Esophagus (tissue), 2 donors: ENCODE measurements around the gene MUC12. TPM values are rescaled to one million over a fixed set of nuclear protein-coding genes. Genes with fewer than 3 reads are reported as not detected.

ENCODE experiments used
- H3K27ac ChIP-seq, 2 donors: one replicate each; pipeline ENCODE4 v1.5.1; 2013; ENCODE audit warnings: low read depth in 2 of 2, mild to moderate bottlenecking in 2 of 2, inconsistent platforms in 1 of 2, low read length in 1 of 2, moderate library complexity in 1 of 2
- H3K27me3 ChIP-seq, 2 donors: one replicate each; pipeline ENCODE4 v1.6.1; 2013; ENCODE audit warnings: low read length in 2 of 2, control low read depth in 1 of 2, mild to moderate bottlenecking in 1 of 2; ENCODE audit not compliant: insufficient read depth in 2 of 2, control insufficient read depth in 1 of 2
- H3K36me3 ChIP-seq, 2 donors: one replicate each; pipeline ENCODE4 v1.6.1; 2013; ENCODE audit warnings: low read length in 1 of 2; ENCODE audit not compliant: control insufficient read depth in 2 of 2, insufficient read depth in 2 of 2
- H3K4me1 ChIP-seq, 2 donors: one replicate each; pipeline ENCODE4 v1.6.1; 2013; ENCODE audit warnings: low read length in 1 of 2; ENCODE audit not compliant: control insufficient read depth in 2 of 2, insufficient read depth in 2 of 2
- H3K4me3 ChIP-seq, 2 donors: one replicate each; pipeline ENCODE4 v1.5.1; 2013; ENCODE audit warnings: low read length in 2 of 2, mild to moderate bottlenecking in 2 of 2, low read depth in 1 of 2, moderate library complexity in 1 of 2
- H3K9me3 ChIP-seq, 2 donors: one replicate each; pipeline ENCODE4 v1.6.1; 2013; ENCODE audit warnings: mild to moderate bottlenecking in 2 of 2, low read depth in 1 of 2, low read length in 1 of 2, moderate library complexity in 1 of 2; ENCODE audit not compliant: control insufficient read depth in 2 of 2, insufficient read depth in 1 of 2
- WGBS, 2 donors: extraction: QIAGEN DNeasy Blood & Tissue Kit; methylation state at CpG; one replicate each; pipeline ENCODE4 v1.1.7; 2013; 5-methylcytosine and 5-hydroxymethylcytosine counted together
- polyA plus RNA-seq, 2 donors: library from polyadenylated mRNA; stranded (reverse); fragments of 200-250 nt; gene quantifications; one replicate each; pipeline ENCODE4 v1.2.3, GENCODE V29; 2013
- donor health status: healthy with polysubstance abuse.
- donor health status: Bipolar disorder and iron deficiency.

The MUC12 gene
- polyA plus RNA-seq, 2 donors: 0.13 to 0.28 TPM

- H3K9me3 ChIP-seq: peaks cover 0 to 6% of the 10 kb centered on the region in 2 donors
- peak overlapping the region in 1 of 2 donors; percentile 5 for H3K4me3 ChIP-seq
- H3K27ac ChIP-seq: no peak overlapping the region
- H3K36me3 ChIP-seq: no peaks in the 10 kb centered on the region
- peaks cover 10 to 12% of the 10 kb centered on the region in 2 donors for H3K4me1 ChIP-seq
- 4% methylated on average over 58 of the region's 58 CpGs for WGBS, 2 donors
- H3K27me3 ChIP-seq: peaks cover 0 to 30% of the 10 kb centered on the region in 2 donors
Observed at GRCh38 chr7:100965723-100966541, 3.4 kb upstream of the MUC12 start.

- H3K27me3 ChIP-seq: peaks cover 0 to 30% of the 10 kb centered on the region in 2 donors
- peaks cover 0 to 6% of the 10 kb centered on the region in 2 donors for H3K9me3 ChIP-seq
- H3K4me1 ChIP-seq: peaks cover 10 to 12% of the 10 kb centered on the region in 2 donors
- H3K27ac ChIP-seq: no peak overlapping the region
- peak overlapping the region in 1 of 2 donors; percentile 5 for H3K4me3 ChIP-seq
- WGBS, 2 donors: 9 to 10% methylated on average over 40 of the region's 40 CpGs
- H3K36me3 ChIP-seq: no peaks in the 10 kb centered on the region
Observed at GRCh38 chr7:100966542-100967291, 2.6 kb upstream of the MUC12 start.

- 40 to 41% methylated on average over 13 of the region's 13 CpGs for WGBS, 2 donors
- no peak overlapping the region for H3K27ac ChIP-seq
- no peaks in the 10 kb centered on the region for H3K36me3 ChIP-seq
- peaks cover 0 to 30% of the 10 kb centered on the region in 2 donors for H3K27me3 ChIP-seq
- peaks cover 10 to 12% of the 10 kb centered on the region in 2 donors for H3K4me1 ChIP-seq
- no peak overlapping the region for H3K4me3 ChIP-seq
- H3K9me3 ChIP-seq: peaks cover 0 to 6% of the 10 kb centered on the region in 2 donors
Observed at GRCh38 chr7:100967292-100967863, 2.0 kb upstream of the MUC12 start.

- Histone ChIP-seq H3K27ac (no peak overlapping the region), H3K9me3 (peaks cover 0 to 6% of the 10 kb centered on the region in 2 donors), H3K4me3 (no peak overlapping the region), H3K4me1 (peaks cover 10 to 12% of the 10 kb centered on the region in 2 donors), H3K27me3 (peaks cover 0 to 30% of the 10 kb centered on the region in 2 donors), H3K36me3 (no peaks in the 10 kb centered on the region)
- WGBS, 2 donors: 7 to 10% methylated on average over 5 to 6 of the region's 6 CpGs
Observed at GRCh38 chr7:100968031-100968430, 1.3 kb upstream of the MUC12 start.

GRCh38 chr7:100968650-100969049 is 715 bp upstream of the MUC12 start:
- peaks cover 0 to 6% of the 10 kb centered on the region in 2 donors for H3K9me3 ChIP-seq
- H3K36me3 ChIP-seq: no peaks in the 10 kb centered on the region
- H3K27me3 ChIP-seq: peaks cover 0 to 30% of the 10 kb centered on the region in 2 donors
- peaks cover 10 to 12% of the 10 kb centered on the region in 2 donors for H3K4me1 ChIP-seq
- no peak overlapping the region for H3K4me3 ChIP-seq
- no peak overlapping the region for H3K27ac ChIP-seq
- WGBS, 2 donors: 20 to 21% methylated on average over 3 of the region's 3 CpGs

GRCh38 chr7:100971111-100972001 is 2.0 kb downstream of the MUC12 start:
- H3K36me3 ChIP-seq: no peaks in the 10 kb centered on the region
- peaks cover 0 to 12% of the 10 kb centered on the region in 2 donors for H3K27me3 ChIP-seq
- peaks cover 0 to 2% of the 10 kb centered on the region in 2 donors for H3K4me1 ChIP-seq
- no peaks in the 10 kb centered on the region for H3K9me3 ChIP-seq
- 51 to 56% methylated on average over 14 of the region's 14 CpGs for WGBS, 2 donors
- H3K27ac ChIP-seq: no peak overlapping the region
- H3K4me3 ChIP-seq: no peak overlapping the region

- Histone ChIP-seq H3K27me3 (peaks cover 0 to 6% of the 10 kb centered on the region in 2 donors), H3K9me3 (no peaks in the 10 kb centered on the region), H3K36me3 (no peaks in the 10 kb centered on the region), H3K4me1 (no peaks in the 10 kb centered on the region), H3K4me3 (no peak overlapping the region), H3K27ac (no peak overlapping the region)
- WGBS, 2 donors: 53 to 54% methylated on average over 7 of the region's 7 CpGs
Observed at GRCh38 chr7:100972002-100972347, 2.6 kb downstream of the MUC12 start.

- Histone ChIP-seq H3K27ac (no peak overlapping the region), H3K4me3 (no peak overlapping the region), H3K36me3 (no peaks in the 10 kb centered on the region), H3K27me3 (no peaks in the 10 kb centered on the region), H3K4me1 (no peaks in the 10 kb centered on the region), H3K9me3 (no peaks in the 10 kb centered on the region)
- 67 to 81% methylated on average over 2 of the region's 2 CpGs for WGBS, 2 donors
Observed at GRCh38 chr7:100974021-100974420, 4.7 kb downstream of the MUC12 start.

GRCh38 chr7:100975371-100975821 is 6.0 kb downstream of the MUC12 start:
- Histone ChIP-seq H3K27me3 (no peaks in the 10 kb centered on the region), H3K4me1 (no peaks in the 10 kb centered on the region), H3K4me3 (no peak overlapping the region), H3K36me3 (no peaks in the 10 kb centered on the region), H3K27ac (no peak overlapping the region), H3K9me3 (no peaks in the 10 kb centered on the region)
- 65 to 66% methylated on average over 3 of the region's 3 CpGs for WGBS, 2 donors
